ENCODE results near the gene TUB. TPM values are rescaled to one million over a fixed set of nuclear protein-coding genes. Genes with fewer than 3 reads are reported as not detected.
A peak's percentile ranks its signal among the peaks of the same experiment; 100 is the strongest.

The TUB gene
- total RNA-seq = 10 to 100 TPM in 1 of 2 donors, 1 to 10 TPM in 1; 9.2 to 14.5 TPM

- H3K36me3 ChIP-seq = no peaks in the 10 kb centered on the region
- intact Hi-C loops (cut with DNase I) = no loop called here
- TF ChIP-seq POLR2AphosphoS5 (IDR thresholded peaks at IDR 0.05) (no peak), POLR2A (IDR thresholded peaks at IDR 0.05) (no peak), CTCF (IDR thresholded peaks at IDR 0.05) (no peak)
- peak within 1 kb of the TSS; percentile 50 to 51 for H3K4me3 ChIP-seq
- 1% methylated on average over 38 of the region's 104 CpGs for whole genome bisulfite sequencing
- no peaks in the 10 kb centered on the region for H3K27me3 ChIP-seq (replicated peaks; ENCODE audit: insufficient read depth)
- no peak for DNase-seq (ENCODE audit: low spot score)
- peak within 1 kb of the TSS; percentile 24 to 27 for H3K27ac ChIP-seq
- H3K4me1 ChIP-seq (replicated peaks) = no peaks in the 10 kb centered on the region
- H3K9me3 ChIP-seq = no peaks in the 10 kb centered on the region
Measured at GRCh38 chr11:8080674-8081590, at the start of gene TUB. Gene TUB, plus strand, starts transcription at chr11:8081211. Its CDS starts 300 bp downstream, at chr11:8081511.

DNA sequence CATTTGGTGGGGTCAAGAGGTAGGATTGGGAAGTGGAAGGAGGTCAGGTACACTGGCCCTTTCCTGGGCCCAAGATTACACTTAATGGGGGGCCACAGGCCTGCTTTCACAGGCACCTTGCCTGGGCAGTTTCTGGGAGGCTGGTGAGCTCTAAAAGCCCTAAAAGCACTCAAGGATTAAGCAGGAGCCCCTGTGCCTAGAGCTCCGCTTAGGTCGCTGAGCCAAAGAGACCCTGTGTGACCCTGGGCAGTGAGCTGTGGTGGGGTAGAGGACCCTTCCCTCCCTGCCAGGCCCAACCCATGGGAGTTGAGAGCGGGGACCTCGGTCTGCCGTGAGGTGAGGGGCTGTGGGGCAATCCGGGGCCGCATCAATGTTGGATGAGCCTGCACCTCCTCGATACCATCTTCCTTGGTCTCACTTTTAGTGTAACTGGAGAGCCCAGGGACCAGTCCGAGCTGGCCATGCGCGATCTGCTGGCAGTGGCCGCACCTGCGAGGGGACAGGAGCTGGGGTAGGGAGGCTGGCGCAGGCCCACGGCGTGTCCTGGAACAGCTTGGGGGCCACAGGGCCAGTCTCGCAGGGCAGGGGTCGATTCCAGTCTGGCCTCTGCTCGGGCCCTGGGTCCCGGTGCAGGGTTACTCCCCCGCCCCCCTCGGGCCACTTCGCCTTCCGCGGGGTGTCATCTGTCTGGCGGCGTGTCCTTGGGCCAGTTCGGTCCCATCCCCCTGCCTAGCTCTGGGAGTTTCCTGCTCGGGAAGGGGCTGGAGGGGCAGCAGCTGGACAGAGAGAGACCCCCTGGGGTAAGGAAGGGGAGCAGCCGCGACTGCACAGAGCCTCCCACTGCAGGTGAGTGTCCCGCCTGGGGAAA, 49.5 kb upstream of the TUB start:
- H3K27me3 ChIP-seq (replicated peaks; ENCODE audit: insufficient read depth) = no peaks in the 10 kb centered on the region
- no peaks in the 10 kb centered on the region for H3K36me3 ChIP-seq
- H3K27ac ChIP-seq = no peak overlapping the region
- 83% methylated on average over 29 of the region's 32 CpGs for WGBS
- no peak for TF ChIP-seq CTCF (IDR thresholded peaks at IDR 0.05)
- no peak for TF ChIP-seq POLR2A (IDR thresholded peaks at IDR 0.05)
- TF ChIP-seq POLR2AphosphoS5 (IDR thresholded peaks at IDR 0.05) = no peak
- H3K4me1 ChIP-seq (replicated peaks) = no peaks in the 10 kb centered on the region
- intact Hi-C loops (cut with DNase I) = loop anchor here (2.0 to 5.0 kb wide), 2 partner anchors 46 to 67 kb away; no protein-coding TSS in a partner anchor
- no peak overlapping the region for H3K4me3 ChIP-seq
- no peaks in the 10 kb centered on the region for H3K9me3 ChIP-seq
- no peak for DNase-seq (ENCODE audit: low spot score)

- no peaks in the 10 kb centered on the region for H3K36me3 ChIP-seq
- no peaks in the 10 kb centered on the region for H3K4me1 ChIP-seq (replicated peaks)
- no peak overlapping the region for H3K4me3 ChIP-seq
- DNase-seq (ENCODE audit: low spot score) = no peak
- intact Hi-C loops (cut with DNase I) = loop anchor here (2.0 to 5.0 kb wide), 2 partner anchors 45 to 67 kb away; no protein-coding TSS in a partner anchor
- H3K9me3 ChIP-seq = no peaks in the 10 kb centered on the region
- no peaks in the 10 kb centered on the region for H3K27me3 ChIP-seq (replicated peaks; ENCODE audit: insufficient read depth)
- no peak overlapping the region for H3K27ac ChIP-seq
- TF ChIP-seq CTCF (IDR thresholded peaks at IDR 0.05) = no peak
- WGBS = 94% methylated on average over 10 of the region's 10 CpGs
Measured at GRCh38 chr11:8032122-8032521, 48.9 kb upstream of the TUB start.

DNA sequence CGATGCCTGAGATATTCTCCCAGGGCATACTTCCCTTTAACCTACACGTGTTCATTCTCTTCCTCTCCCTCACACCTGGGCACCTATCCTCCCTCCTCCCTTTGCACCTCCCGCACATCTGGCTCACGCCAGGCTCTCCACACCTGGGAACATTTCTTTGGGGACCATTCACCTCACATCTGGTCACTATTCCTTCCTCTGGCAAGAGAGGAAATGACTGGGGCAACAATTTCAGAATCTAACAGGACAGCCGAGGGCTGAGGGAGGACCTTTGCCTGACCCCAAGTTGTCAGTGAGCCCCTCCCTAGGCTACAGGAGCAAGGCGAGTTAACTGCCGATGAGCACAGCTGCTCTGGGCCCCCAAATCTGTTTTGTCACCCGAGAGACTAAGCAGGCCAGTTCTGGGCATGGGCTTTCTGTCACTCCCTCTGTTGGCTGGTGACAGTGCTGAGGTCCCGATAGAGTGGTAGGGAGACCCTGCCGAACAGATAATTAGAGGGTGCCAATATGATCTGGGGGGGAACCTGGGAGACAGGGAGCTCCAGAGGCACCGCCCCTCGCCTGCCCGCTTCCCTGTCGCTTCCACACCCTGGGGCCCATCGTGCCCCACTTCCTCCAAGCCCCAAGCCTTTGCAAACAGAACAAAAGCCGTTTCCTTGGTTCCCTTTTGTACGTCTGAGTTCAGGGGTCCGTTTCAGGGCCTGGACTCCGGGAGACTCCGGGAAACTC, 48.3 kb upstream of the TUB start:
- intact Hi-C loops (cut with DNase I) = loop anchor here (2.0 to 5.0 kb wide), 2 partner anchors 45 to 66 kb away; no protein-coding TSS in a partner anchor
- H3K27ac ChIP-seq = no peak overlapping the region
- H3K4me1 ChIP-seq (replicated peaks) = no peaks in the 10 kb centered on the region
- 44% methylated on average over 19 of the region's 20 CpGs for WGBS
- H3K4me3 ChIP-seq = no peak overlapping the region
- H3K27me3 ChIP-seq (replicated peaks; ENCODE audit: insufficient read depth) = no peaks in the 10 kb centered on the region
- DNase-seq (ENCODE audit: low spot score) = no peak
- no peaks in the 10 kb centered on the region for H3K36me3 ChIP-seq
- H3K9me3 ChIP-seq = no peaks in the 10 kb centered on the region
- TF ChIP-seq POLR2A (IDR thresholded peaks at IDR 0.05) (no peak), POLR2AphosphoS5 (IDR thresholded peaks at IDR 0.05) (no peak), CTCF (IDR thresholded peaks at IDR 0.05) (no peak)

All from prostate gland (tissue), 2 donors.